Uterus (tissue), 2 donors: ENCODE measurements around the gene CRIP2.

Source experiments
- POLR2A ChIP-seq, 2 donors: fragments of 450-650 bp; IDR thresholded peaks; one replicate each; pipeline ENCODE4 v1.6.1; 2016; ENCODE audit warnings: antibody characterized with exemption in 2 of 2, mild to moderate bottlenecking in 1 of 2, moderate library complexity in 1 of 2
- TF ChIP-seq, protein P1 (sequence below), 4 experiments: fragments of 200-600 bp in 2 of 4; fragments of 450-650 bp in 2 of 4; sonication (generic) in 2 of 4; IDR thresholded peaks; one replicate each; pipeline ENCODE4 v1.5.1; 2016 to 2019; ENCODE audit warnings: antibody characterized with exemption in 4 of 4, mild to moderate bottlenecking in 2 of 4, moderate library complexity in 1 of 4

DNA sequence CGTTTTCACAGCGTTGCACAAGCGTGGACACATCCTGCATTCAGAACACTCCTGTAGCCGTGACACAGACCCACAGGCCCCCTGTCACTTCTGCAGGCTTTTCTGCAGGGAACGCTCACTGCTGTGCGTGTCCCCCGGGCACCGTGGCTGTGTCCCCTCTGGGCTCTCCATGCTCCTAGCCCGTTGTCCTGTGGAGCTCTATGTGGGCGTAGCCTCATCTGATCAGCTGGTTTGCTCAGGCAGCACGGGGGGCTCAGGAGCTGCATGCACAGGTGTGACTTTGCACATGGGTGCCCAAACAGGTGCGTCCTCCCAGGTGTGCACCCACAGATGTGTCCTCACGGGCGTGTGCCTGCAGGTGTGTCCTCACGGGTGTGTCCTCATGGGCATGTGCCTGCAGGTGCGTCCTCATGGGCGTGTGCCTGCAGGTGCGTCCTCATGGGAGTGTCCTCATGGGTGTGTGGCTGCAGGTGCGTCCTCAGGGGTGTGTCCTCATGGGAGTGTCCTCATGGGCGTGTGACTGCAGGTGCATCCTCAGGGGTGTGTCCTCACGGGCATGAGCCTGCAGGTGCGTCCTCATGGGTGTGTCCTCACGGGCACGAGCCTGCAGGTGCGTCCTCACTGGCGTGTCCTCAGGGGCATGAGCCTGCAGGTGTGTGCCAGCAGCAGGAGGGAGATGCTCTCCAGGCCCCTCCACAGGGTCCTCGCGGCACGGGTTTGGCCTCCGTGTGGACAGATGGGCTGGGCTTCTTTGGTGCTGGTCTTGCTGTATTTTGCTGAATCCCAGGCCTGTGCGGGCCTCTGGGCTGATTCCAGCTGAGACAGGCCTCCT lies 37.5 kb upstream of the CRIP2 start:
- TF ChIP-seq, protein P1, sequence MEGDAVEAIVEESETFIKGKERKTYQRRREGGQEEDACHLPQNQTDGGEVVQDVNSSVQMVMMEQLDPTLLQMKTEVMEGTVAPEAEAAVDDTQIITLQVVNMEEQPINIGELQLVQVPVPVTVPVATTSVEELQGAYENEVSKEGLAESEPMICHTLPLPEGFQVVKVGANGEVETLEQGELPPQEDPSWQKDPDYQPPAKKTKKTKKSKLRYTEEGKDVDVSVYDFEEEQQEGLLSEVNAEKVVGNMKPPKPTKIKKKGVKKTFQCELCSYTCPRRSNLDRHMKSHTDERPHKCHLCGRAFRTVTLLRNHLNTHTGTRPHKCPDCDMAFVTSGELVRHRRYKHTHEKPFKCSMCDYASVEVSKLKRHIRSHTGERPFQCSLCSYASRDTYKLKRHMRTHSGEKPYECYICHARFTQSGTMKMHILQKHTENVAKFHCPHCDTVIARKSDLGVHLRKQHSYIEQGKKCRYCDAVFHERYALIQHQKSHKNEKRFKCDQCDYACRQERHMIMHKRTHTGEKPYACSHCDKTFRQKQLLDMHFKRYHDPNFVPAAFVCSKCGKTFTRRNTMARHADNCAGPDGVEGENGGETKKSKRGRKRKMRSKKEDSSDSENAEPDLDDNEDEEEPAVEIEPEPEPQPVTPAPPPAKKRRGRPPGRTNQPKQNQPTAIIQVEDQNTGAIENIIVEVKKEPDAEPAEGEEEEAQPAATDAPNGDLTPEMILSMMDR (IDR thresholded peaks at IDR 0.05): no peak
- no peak for TF ChIP-seq POLR2A (IDR thresholded peaks at IDR 0.05)
